Measurements from ENCODE around the gene ZNF260. TPM values are rescaled to one million over a fixed set of nuclear protein-coding genes. Genes with fewer than 3 reads are reported as not detected.

The ZNF260 gene
- total and polyA plus RNA-seq, 2 of the 4 experiments (the other 2 are of a cell fraction): 4.0 to 11.3 TPM

DNA sequence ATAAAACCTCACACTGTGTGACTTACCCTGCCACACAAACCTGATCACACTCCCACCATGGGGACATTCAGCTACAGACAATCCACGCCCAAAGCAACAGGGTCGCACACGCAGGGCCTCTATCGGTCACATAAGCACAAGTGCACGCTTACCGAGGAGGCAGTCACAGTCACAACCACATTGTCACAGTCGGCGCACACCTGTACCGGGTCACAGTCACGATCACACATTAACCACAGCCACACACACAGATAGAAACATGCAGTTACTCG, 39.3 kb downstream of the ZNF260 start:
- Histone ChIP-seq H3K4ac (ENCODE audit: low read depth, low read length) (peak overlapping the region; percentile 71), H3K14ac (replicated peaks; ENCODE audit: low read depth, low read length) (peak overlapping the region; percentile 66), H2AK5ac (ENCODE audit: low read depth, low read length) (peak overlapping the region; percentile 16), H3K56ac (ENCODE audit: extremely low read depth, insufficient read depth, low read length) (0 out of 2 replicates have a peak overlapping the region, but pooled peaks have one; percentile 19), H3K9me1 (ENCODE audit: insufficient read depth, low read length) (peaks cover 4% of the 10 kb centered on the region), H3K18ac (ENCODE audit: low read depth, low read length) (no peak overlapping the region), H4K91ac (ENCODE audit: insufficient read depth, low read depth, low read length) (peak overlapping the region; percentile 12; the same call in 1 of the 2 replicates), H2BK5ac (ENCODE audit: low read depth, low read length, poor library complexity, severe bottlenecking) (peak overlapping the region; percentile 22), H3K23ac (ENCODE audit: low read depth, low read length) (peak overlapping the region; percentile 87), H3K4me1 (ENCODE audit: control insufficient read depth, insufficient read depth, low read length) (no peaks in the 10 kb centered on the region), H3K9ac (ENCODE audit: low read depth, low read length) (peak overlapping the region; percentile 72), H2AK9ac (replicated peaks; ENCODE audit: low read depth, low read length, poor library complexity) (peak overlapping the region; percentile 33), H2BK120ac (ENCODE audit: low read depth, low read length) (no peak overlapping the region; the same call in 1 of the 2 replicates), H2BK15ac (ENCODE audit: low read depth, low read length) (no peak overlapping the region), H3K27ac (ENCODE audit: insufficient read depth, low read length) (peak overlapping the region; percentile 44), H3K79me1 (ENCODE audit: low read depth in 1 of 2, low read length in 2 of 2) (peaks cover 3 to 7% of the 10 kb centered on the region in 2 experiments; a peak in 2 of 4 replicates), H3K27me3 (ENCODE audit: control insufficient read depth, insufficient read depth, low read length) (no peaks in the 10 kb centered on the region), H3K4me3 (ENCODE audit: insufficient read depth, low read depth, low read length) (peak overlapping the region; percentile 64), H3K9me3 (ENCODE audit: control insufficient read depth, insufficient read depth, low read length) (peaks cover 2% of the 10 kb centered on the region; the same call in 1 of the 2 replicates), H2BK20ac (ENCODE audit: low read depth, low read length) (no peak overlapping the region), H2AFZ (replicated peaks; ENCODE audit: low read length, poor library complexity) (peak overlapping the region; percentile 100), H3K36me3 (ENCODE audit: control insufficient read depth, insufficient read depth, low read length) (0 out of 2 replicates have a peak, but pooled peaks cover 1% of the 10 kb centered on the region), H3K4me2 (ENCODE audit: low read depth, low read length) (peak overlapping the region; percentile 87), H4K5ac (ENCODE audit: low read depth, low read length) (peak overlapping the region; percentile 11), H4K20me1 (ENCODE audit: insufficient read depth, low read length) (no peaks in the 10 kb centered on the region), H4K8ac (ENCODE audit: low read depth in 2 of 2, low read length in 2 of 2) (peak overlapping the region; percentile 12 to 65; a peak in 3 of 4 replicates)
- POLR2A ChIA-PET (ENCODE audit: unreplicated experiment): no interaction called here
- DNase-seq (no peak), ATAC-seq (ENCODE audit: low read depth) (peak; percentile 1; the same call in 1 of the 2 replicates)
- BruUV-seq (replicated peaks): no TSS peak
- in situ Hi-C loops (cut with MboI; ENCODE audit: low sequenced_read_pairs): loop anchor here (25.0 kb wide), 1 partner anchor 301 kb away; no protein-coding TSS in a partner anchor
- 0% methylated on average over 6 of the region's 11 CpGs; no CpG with 5 or more reads in 1 of the 2 experiments for WGBS, 2 experiments (ENCODE audit: extremely low coverage in 2 of 2, insufficient read length in 1 of 2)
- CTCF ChIA-PET: interaction anchor here (0.6 kb wide), 1 partner anchor 33 kb away, joined by 4 read pairs; no protein-coding TSS in a partner anchor
- dilution Hi-C loops (cut with HindIII; ENCODE audit: low sequenced_read_pairs, unreplicated experiment): no loop called here
- intact Hi-C loops (cut with micrococcal nuclease): loop anchor here (5.0 kb wide), 1 partner anchor 276 kb away; the partner anchor contains the start of gene ZNF565
- TF ChIP-seq MAFK (IDR thresholded peaks at IDR 0.05; ENCODE audit: low read depth, low read length) (no peak), BHLHE40 (IDR thresholded peaks at IDR 0.05; ENCODE audit: low read depth, low read length) (no peak), CHD1 (IDR thresholded peaks at IDR 0.05; ENCODE audit: low read depth, low read length) (no peak), FOS (IDR thresholded peaks at IDR 0.05; ENCODE audit: low read depth, low read length) (no peak), NFE2L2 (IDR thresholded peaks at IDR 0.05; ENCODE audit: low read depth, low read length) (no peak), RCOR1 (IDR thresholded peaks at IDR 0.05; ENCODE audit: insufficient replicate concordance, low read length) (no peak), POLR2A (IDR thresholded peaks at IDR 0.05; ENCODE audit: low read depth, low read length) (no peak), MAZ (IDR thresholded peaks at IDR 0.05; ENCODE audit: borderline replicate concordance, low read depth, low read length) (no peak), SMC3 (IDR thresholded peaks at IDR 0.05; ENCODE audit: low read depth, low read length) (no peak), RFX5 (IDR thresholded peaks at IDR 0.05; ENCODE audit: low read depth, low read length) (no peak), MXI1 (IDR thresholded peaks at IDR 0.05; ENCODE audit: borderline replicate concordance, low read depth, low read length) (no peak), RAD21 (IDR thresholded peaks at IDR 0.05; ENCODE audit: low read length) (no peak), CEBPB (IDR thresholded peaks at IDR 0.05; ENCODE audit: low read depth, low read length) (no peak)
- TF ChIP-seq, protein P1, sequence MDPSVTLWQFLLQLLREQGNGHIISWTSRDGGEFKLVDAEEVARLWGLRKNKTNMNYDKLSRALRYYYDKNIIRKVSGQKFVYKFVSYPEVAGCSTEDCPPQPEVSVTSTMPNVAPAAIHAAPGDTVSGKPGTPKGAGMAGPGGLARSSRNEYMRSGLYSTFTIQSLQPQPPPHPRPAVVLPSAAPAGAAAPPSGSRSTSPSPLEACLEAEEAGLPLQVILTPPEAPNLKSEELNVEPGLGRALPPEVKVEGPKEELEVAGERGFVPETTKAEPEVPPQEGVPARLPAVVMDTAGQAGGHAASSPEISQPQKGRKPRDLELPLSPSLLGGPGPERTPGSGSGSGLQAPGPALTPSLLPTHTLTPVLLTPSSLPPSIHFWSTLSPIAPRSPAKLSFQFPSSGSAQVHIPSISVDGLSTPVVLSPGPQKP (IDR thresholded peaks at IDR 0.05; ENCODE audit: borderline replicate concordance, low read depth, low read length): no peak
- TF ChIP-seq, protein P2, sequence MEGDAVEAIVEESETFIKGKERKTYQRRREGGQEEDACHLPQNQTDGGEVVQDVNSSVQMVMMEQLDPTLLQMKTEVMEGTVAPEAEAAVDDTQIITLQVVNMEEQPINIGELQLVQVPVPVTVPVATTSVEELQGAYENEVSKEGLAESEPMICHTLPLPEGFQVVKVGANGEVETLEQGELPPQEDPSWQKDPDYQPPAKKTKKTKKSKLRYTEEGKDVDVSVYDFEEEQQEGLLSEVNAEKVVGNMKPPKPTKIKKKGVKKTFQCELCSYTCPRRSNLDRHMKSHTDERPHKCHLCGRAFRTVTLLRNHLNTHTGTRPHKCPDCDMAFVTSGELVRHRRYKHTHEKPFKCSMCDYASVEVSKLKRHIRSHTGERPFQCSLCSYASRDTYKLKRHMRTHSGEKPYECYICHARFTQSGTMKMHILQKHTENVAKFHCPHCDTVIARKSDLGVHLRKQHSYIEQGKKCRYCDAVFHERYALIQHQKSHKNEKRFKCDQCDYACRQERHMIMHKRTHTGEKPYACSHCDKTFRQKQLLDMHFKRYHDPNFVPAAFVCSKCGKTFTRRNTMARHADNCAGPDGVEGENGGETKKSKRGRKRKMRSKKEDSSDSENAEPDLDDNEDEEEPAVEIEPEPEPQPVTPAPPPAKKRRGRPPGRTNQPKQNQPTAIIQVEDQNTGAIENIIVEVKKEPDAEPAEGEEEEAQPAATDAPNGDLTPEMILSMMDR (conservative IDR thresholded peaks at IDR 0.05; ENCODE audit: low read depth, low read length): no peak
- TF ChIP-seq, protein P3, sequence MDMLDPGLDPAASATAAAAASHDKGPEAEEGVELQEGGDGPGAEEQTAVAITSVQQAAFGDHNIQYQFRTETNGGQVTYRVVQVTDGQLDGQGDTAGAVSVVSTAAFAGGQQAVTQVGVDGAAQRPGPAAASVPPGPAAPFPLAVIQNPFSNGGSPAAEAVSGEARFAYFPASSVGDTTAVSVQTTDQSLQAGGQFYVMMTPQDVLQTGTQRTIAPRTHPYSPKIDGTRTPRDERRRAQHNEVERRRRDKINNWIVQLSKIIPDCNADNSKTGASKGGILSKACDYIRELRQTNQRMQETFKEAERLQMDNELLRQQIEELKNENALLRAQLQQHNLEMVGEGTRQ (IDR thresholded peaks at IDR 0.05; ENCODE audit: low read depth, low read length): no peak
